ENCODE results near the gene ORM1.

DNA sequence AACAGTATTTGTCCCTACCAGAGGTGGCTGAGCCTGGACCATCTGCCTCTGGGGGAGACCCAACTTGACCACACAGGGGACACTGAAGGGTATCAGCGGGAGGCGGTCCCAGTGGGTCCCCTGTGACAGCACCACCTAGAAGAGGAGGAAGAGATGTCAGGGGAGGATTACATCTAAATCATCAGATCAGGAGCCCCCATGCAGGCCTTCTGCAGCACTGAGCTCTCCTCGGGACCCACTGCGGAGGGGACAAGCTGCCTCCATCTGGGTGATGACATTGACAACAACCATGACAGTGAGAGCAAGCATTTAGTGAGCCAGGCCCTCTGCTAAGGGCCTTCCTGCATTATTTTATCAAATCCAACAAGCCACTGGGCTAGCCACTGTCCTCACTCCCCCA, 19.1 kb downstream of the ORM1 start:
- TF ChIP-seq, protein P1, sequence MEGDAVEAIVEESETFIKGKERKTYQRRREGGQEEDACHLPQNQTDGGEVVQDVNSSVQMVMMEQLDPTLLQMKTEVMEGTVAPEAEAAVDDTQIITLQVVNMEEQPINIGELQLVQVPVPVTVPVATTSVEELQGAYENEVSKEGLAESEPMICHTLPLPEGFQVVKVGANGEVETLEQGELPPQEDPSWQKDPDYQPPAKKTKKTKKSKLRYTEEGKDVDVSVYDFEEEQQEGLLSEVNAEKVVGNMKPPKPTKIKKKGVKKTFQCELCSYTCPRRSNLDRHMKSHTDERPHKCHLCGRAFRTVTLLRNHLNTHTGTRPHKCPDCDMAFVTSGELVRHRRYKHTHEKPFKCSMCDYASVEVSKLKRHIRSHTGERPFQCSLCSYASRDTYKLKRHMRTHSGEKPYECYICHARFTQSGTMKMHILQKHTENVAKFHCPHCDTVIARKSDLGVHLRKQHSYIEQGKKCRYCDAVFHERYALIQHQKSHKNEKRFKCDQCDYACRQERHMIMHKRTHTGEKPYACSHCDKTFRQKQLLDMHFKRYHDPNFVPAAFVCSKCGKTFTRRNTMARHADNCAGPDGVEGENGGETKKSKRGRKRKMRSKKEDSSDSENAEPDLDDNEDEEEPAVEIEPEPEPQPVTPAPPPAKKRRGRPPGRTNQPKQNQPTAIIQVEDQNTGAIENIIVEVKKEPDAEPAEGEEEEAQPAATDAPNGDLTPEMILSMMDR (IDR thresholded peaks at IDR 0.05; ENCODE audit: low read depth, low read length, missing input control) = no peak
- TF ChIP-seq TAF1 (conservative IDR thresholded peaks at IDR 0.05) (no peak), RAD21 (IDR thresholded peaks at IDR 0.05) (no peak)
- TF ChIP-seq, protein P2, sequence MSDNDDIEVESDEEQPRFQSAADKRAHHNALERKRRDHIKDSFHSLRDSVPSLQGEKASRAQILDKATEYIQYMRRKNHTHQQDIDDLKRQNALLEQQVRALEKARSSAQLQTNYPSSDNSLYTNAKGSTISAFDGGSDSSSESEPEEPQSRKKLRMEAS (IDR thresholded peaks at IDR 0.05) = no peak

Measured in liver (tissue), 3 donors.